Activated gamma-delta T cell treated with anti-CD3 and anti-CD28 coated beads, Interleukin-2, amount 50 U/mL, for 16 hours (primary cell): Measurements from ENCODE around the gene SELENOK.

Experiments used
- DNase-seq: peaks from one replicate; pipeline ENCODE4 v3.0.0-alpha.2; 2020; ENCODE audit warnings: low read depth

The SELENOK gene

DNA sequence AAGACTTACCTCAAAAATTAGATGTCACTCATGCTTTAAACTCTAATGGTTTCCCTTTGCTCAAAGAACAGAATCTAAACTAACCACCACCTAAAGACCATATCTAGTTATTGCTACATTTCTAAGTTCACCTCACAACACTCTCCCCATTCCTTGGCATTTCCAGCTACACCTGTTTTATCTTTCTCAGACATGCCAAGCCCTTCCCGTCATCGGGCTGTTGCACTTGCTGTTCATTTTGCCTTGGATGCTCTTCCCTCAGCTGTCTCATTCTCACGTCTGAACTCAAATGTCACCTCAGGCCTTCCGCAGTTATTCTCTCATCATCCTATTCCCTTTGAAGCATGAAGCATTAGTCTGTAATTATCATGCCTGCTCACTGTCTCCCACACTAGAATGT lies 8.7 kb downstream of the SELENOK start:
- DNase-seq = no peak

DNA sequence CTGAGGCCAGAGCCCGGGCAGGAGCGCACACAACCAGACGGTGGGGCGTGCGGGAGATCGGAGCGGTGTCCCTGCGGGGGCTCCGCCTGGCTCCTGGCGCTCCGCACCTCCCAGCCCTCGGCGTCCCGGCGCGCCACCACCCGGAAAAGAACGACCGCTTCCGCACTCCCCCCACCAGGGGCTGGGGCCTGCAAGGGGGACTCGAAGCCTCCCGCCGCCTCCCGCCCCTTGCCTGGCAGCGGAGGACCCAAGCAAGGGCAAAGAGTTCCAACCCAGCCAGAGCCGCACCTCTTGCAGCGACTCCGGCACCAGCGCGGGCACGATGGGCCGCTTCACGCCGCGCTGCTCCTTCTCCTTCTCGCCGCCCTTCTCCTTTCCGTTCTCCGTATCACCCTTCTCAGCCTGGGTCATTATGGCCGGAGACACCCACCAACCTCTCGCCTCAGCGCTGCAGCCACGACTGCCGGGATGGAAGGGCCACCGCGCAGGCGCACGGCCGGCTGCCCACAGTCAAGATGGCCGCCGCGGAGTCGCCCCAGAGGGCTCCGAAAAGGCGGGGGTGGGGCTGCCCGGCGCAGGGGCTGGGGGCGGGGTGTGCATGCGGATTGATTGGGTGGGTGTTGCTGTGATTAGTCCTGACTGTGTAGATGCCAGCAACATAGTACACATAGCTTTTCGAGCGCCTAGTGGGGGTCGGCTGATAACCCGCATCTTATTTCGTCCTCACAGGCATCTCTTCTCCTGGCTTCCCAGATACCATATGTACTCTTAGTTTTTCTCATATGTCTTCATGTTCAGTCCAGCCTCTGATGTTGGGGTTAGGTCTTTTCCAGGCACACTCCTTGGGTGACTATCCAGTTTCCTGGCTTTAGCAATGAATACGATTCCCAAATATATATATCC lies 9.7 kb downstream of the SELENOK start, which contains the start of gene ACTR8:
TSS of gene ACTR8 (minus strand) at position 462 of the 903 bp plus-strand sequence. CDS start at position 411, 51 bp downstream.
- DNase-seq = peak; percentile 74

DNA sequence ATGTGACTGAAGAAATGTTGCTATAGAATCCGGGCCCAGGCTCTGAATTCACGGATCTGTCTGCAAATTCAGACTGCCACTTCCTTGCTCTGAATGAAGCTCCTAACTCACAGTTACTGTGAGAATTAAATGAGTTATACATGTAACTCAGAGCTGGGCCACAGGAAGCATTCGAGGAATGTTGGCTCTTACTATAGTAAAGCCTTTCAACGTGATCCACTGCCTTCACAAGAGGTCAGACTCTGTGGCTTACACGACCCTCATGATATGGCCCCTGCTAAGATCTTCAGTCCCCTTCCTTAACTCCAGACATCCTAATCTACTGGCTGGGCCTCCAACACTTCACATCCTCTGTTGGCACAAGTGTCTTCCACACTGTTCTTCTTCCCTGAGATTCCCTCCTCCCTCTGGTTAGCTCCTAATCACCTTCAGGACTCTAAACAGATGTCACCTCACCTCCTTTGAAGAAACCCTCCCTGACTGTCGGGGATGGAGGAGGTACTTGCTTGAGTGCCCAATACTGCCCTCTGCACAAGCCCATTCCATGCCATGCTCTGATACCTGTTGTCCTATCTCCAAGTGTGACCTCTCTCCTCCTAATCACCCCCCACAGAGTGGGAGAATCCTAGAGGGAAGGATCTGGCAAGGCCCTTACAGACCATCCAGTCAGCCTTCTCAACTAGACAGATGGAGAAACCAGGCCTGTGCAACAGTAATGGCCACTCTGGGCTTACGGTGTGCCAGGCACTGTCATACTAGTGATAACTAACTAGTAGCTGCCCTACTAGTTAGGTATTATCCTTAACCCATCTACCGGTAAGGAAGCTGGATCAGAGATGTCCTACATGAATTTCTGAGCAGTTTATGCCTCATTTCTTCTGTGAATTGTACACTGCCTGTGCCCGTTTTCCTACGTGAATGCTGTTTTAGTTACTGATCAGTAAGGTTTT lies 11.0 kb downstream of the SELENOK start:
- DNase-seq = no peak

DNA sequence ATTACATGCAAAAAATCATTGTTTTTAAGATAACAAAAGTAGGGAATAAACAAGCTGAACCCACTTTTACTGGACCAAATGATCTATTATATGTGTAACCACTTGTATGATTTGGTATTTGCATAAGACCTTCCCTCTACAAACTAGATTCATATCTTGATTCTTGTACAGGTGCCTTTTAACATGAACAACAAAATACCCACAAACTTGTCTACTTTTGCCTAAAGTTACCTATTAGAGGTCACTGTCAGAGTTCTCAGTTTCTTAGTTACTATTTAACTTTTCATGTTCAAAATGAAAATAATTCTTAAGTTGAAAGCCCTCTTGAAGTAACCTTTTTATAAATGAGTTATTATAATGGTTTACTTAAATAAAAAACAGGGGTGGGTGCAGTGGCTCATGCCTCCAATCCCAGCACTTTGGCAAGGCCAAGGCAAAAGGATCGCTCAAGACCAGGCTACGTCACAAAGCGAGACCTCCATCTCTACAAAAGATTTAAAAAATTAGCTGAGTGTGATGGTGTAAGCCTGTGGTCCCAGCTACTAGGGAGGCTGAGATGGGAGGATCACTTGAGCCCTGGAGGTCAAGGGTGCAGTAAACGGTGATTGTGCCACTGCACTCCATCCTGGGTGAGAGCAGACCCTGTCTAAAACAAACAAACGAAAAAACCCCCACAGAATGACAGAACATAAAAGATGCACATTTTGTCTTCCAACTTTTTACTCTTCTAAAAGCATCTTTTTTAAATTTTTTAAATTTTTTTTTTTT lies 25.7 kb downstream of the SELENOK start:
- no peak for DNase-seq

DNA sequence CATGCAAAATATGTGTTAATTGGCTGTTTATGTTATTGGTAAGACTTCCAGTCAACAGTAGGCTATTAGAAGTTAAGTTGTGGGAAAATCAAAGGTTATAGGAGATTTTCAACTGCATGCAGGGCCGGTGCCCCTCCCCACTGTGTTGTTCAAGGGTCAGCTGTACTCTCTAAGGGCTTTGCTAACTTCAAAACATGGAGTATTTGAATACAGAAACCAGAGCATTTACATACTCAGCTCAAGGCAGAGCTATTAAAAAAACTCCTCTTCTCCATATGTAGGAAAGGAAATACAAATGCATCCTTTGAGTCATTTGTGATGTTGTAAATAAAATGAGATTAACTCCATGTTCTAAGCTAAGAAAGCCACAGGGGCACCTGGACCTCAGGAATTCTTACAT lies 28.5 kb downstream of the SELENOK start:
- DNase-seq = no peak

DNA sequence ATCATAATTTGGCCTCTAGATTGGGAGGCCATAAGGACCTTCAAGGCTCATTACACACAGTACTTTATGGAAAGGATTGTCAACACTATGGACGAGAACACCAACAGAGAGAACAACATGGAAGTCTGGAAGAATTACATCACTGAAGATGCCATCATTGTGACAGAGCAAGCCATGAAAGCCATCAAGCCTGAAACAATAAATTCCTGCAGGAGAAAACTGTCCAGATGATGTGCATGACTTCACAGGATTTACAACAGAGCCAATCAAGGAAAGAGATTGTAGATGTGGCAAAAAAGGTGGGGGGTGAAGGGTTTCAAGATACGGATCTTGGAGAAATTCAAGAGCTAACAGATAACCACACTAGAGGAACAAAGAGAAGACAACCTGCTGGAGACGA lies 29.4 kb downstream of the SELENOK start:
- no peak for DNase-seq

DNA sequence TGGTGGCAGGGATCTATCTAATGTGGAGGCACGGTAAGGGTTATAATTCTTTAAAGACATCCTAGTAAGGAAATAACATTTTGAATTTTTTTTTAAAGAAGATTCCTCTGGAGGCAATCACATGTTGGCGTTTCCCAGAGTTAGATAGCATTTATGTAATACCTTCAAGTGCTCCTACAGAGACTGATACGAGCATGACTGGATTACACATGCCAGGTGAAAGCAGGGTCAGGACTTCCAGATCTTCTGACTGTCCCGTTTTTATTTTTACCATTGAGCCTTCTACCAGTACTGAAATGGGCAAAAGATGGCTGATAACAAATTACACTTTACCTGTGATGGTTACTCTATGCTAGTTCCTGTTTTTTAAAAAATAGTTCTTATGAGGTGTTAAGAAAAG lies 31.5 kb downstream of the SELENOK start:
- no peak for DNase-seq

DNA sequence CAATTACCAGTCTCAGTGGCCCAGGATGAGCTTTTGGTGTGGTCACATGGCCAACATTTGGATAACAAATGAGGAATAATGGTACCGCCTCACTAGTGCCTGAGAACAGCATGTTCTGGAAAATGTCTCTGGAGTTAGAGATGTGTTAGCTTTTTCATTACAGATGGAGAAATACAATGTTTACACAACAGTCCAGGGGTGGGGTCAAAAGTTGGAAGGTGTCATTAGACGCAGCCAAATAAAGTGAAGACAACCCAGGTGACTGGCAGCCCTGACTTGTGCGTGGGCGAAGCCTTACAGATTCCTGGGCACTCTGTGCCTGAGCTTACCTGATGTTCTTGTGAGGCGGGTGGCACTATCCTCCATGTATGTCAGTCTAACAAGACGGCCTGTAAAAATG lies 32.5 kb downstream of the SELENOK start:
- DNase-seq = no peak

DNA sequence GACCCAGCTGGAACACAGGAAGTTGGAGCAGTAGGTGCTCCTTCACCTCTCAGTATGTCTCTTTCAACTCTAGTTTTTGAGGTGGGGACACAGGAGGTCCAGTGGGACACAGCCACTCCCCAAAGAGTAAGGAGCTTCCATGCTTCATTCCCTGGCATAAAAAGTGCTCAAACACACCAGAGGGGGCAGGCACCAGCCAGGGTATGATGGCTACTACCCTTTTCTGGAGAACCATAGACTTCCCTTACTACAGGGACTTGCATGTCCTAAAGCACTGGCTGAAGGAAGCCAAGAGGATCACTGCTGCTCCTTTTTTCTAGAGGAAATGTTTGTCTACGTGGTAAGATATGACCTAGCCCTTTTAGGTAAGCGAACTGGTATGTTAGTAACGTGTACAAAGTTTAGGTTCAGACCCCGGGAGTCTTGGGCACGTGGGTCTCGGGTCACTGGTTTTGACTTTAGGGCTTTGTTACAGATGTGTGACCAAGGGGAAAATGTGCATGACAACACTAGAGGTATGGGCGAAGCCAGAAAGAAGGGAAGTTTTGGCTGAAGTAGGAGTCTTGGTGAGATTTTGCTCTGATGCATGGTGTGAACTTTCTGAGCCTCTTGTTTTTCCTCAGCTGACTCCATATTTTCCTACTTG lies 33.4 kb downstream of the SELENOK start:
- DNase-seq = no peak

DNA sequence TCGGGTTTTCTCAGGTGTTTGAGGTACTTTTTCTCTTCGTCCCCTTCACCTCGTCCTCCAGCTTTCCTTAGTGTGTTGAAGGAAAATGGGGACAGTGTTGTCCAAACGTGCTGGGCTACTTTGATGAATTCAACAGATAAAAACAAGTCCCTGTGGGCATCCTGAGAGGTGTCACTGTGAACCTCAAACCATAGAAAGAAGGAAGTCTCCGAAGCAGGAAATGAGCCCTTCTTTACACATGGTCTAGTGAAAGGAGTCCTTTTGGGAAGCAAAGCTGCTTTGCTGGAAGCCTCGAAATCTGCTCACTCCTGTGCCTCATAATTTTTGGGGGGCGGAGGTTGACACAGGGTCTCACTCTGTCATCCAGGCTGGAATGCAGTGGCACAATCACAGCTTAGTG lies 34.7 kb downstream of the SELENOK start:
- DNase-seq = no peak

DNA sequence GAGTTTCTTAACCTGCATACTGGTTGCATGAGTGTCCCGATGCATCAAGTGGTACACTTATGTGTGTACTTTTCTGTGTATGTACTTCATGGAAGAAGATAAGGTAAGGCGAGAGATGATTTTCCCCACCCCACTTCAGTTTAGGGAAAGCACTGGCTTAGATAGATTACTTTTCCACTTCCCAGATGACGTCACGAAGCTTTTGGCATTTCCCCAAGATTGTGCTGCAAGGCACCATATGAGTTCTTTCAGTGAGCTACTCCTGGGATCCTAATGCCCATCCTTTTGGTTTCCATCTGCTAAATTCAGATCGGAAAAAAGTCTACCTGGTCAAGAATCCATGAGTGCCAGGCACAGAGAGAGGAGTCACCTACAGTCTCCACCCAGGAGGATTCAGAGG lies 40.8 kb downstream of the SELENOK start:
- no peak for DNase-seq

DNA sequence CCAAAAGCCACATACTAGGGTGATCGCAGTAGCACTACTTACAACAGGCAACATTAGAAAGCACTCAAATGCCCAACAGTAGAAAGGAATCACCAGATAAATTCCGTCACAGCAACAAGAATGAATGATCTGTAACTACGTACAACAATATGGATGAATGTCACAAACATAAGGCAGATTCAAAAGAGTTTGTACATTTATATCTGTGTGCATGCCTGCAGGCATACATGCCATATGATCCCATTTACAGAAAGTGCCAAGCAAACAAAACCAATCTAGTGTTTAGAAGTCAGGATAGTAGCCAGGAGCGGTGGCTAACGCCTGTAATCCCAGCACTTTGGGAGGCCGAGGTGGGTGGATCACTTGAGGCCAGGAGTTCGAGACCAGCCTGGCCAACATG lies 41.7 kb downstream of the SELENOK start:
- DNase-seq = no peak

DNA sequence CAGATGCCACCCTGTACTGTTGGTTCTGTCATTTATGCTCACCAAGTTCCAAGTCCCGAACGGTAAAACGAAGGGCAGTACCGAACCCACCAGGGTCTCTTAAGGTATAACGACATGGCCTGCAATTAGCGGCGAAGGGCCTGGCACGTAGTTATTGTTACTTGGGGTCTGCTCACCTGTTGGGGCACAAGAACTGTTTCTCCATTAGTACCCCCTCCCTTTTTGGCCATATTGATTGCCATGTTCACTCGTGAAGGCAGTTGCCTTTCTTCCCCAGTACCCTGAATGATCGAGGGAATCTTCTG lies 44.9 kb downstream of the SELENOK start:
- no peak for DNase-seq

DNA sequence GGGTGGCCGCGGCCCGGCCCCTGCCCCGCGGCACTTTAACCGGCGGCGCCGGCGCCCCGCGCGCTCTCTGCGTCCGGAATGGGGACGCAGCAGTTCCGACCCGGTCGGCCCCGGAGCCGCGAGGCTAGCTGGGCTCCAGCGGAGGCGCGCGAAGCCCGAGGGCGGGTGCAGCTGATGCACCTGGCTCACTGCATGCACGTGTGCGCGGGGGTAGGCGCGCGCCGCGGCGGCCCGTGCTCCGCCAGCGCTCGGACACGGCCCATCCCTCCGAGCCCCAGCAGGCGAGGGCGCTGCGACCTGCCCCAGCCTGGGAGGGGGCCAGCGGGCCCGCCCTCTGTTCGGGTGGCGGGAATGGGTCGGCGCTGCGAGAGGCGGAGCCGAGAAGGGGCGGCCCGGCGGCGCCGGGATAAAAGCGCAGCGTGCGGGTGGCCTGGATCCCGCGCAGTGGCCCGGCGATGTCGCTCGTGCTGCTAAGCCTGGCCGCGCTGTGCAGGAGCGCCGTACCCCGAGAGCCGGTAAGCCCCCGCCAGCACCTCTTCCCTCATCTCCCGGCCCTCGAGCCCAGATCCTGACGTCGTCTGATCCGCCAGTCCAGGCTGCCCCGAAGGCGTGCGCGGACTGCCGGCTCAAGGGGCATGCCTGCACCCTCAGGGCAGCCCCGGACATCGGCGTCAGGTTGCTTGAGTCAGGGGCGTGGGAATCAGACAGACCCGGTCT lies 45.4 kb downstream of the SELENOK start, which contains the start of the genes CHDH and IL17RB:
TSS of gene CHDH (minus strand) at position 286 of the 717 bp plus-strand sequence. CDS start 22,411 bp downstream, outside the sequence.
TSS of gene IL17RB (plus strand) at position 435 of the 717 bp plus-strand sequence. CDS start at position 456, 21 bp downstream.
- no peak for DNase-seq

DNA sequence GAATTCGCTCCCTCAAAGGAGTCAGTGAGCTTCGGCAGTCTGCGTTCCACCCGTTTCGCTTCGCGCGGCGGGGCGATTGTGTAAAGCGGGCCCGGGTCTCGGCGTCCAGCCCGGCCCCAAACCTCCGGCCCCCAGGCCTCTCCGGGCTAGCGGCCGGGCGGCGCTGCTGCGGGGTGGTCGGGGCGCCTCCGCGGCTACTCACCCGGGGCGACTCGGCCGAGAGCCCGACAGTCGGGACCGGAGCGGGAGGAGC lies 45.9 kb downstream of the SELENOK start:
- DNase-seq = no peak

DNA sequence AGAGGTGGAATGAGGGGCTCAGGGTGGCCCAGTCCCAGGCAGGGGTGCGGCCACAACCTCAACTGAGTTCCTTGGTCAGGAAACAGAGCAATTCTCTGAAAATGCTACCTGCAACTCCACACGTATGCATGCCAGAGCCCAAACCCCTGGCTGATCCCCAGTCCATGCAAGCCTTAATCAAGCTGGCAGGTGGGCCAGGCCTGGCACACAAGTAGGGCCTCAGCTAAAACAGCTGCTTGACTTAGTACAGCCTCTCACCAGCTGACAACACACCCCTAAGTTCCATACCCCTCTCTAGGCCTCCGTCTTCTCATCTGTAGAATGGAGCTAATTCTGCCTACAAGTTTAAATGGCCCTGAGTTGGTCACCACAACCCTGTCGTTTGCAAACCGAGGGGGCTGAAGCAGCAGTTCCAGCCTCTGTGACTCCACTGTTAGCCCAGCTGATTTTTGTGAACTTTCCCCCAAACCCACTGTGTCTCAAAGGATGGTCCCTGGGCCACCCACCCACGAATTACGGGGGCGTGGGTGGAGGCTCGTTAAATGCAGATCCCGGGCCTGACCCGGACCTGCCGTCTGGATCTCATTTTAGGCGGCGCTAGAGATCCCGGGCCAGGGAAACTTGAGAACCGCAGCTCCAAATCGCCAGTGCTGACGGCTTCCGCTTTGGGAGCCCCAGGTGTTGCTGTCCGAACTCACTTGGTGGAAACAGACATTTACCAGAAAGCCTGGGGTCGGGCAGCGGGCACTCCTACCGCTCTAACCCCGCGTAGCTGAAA lies 46.4 kb downstream of the SELENOK start:
- DNase-seq = no peak

DNA sequence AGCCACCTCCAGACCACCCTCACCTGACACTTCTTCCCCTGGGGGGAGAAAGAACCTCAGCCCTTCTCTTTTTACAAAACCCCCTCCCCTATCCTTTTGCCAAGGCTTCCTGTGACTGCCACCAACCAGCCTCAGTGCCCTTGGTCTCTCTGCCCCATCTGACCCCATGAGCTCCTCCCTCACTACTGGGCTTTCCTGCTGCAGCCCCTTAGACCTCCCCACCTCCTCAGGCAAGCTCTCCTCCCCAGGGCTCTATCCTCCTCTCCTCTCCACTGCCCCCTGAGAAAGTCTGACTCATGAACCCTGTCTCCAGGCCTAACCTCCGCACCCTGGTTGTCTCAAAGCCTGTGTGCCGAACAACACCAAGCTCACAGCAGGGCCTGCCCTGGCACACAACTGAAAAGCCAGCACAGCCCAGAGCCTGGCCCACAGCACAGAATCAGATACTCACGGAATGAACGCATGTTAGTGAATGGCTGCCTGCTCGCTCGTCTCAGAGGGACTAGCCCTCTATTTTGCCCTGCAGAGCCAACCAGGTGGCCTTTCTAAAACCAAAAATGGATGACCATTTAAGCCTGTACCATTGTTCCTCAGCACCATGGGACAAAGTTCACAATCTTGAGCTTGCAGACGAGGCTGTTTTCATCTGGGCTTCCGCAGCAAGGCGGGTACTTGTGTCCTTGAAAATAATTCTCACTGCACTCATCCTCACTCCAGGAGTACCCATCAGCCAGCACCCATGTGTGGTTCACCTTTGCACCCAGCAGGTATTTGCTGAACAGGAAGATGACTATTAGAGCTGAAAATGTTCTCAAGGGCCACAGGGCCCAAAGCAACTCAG lies 47.2 kb downstream of the SELENOK start:
- no peak for DNase-seq

DNA sequence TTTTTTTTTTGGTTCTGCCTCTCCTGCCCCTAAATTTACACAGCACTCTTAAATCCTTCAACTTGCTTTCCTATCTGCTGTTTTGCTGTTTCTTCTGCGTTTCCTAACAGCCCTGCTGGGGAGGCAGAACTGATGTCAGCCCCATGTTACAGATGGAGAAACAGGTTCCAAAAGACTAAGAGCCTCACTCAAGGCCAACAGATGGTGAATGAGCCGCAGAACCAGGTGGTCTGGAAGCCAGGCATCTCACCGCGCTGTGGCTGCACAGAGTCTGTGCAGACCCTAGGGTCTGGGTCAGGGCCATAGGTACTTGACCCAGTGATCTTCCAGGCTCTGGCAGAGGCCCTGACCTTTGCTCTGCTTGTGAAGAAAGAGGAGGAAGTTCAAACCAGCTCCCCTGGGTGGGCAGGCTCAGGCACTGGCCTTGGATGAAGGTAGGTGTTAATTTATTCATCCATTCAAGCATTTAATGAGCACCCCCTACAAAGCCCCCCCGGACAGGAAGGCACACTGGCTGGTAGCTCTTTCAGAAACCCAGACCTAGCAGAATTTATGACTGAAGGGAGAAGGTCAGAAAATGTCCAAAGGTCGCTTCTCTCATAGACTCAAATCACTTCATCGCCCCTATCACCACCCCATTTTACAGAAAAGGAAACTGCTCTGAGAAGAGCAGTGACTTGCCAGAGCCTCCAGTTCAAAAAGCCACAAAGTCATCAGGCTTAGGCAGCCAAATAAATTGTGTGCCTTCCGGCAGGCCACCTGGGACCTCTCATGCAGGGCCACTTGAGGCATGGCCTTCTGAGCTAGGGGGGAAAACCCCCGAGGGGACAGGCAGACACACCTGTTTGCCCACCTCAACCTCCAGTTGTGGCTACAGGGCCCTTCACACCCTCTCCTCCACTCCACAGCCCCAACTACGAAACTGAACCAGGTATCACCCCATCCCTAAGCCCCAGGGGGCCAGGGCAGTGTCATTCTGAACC lies 48.2 kb downstream of the SELENOK start:
- no peak for DNase-seq
